Suprapubic skin (tissue), 4 donors: ENCODE data around the gene TNS1. TPM values are rescaled to one million over a fixed set of nuclear protein-coding genes. Genes with fewer than 3 reads are reported as not detected.

Experiments used
- DNase-seq, 2 donors: peaks; one replicate each; pipeline ENCODE4 v3.0.0-alpha.2; 2019; ENCODE audit warnings: low spot score in 2 of 2
- H3K27ac ChIP-seq: fragments of 200-600 bp; sonication (generic); one replicate; pipeline ENCODE4 v1.5.1; 2019
- H3K27me3 ChIP-seq: fragments of 200-600 bp; sonication (generic); one replicate; pipeline ENCODE4 v1.5.1; 2019
- H3K36me3 ChIP-seq: fragments of 200-600 bp; sonication (generic); one replicate; pipeline ENCODE4 v1.5.1; 2019
- H3K4me1 ChIP-seq: fragments of 200-600 bp; sonication (generic); one replicate; pipeline ENCODE4 v1.5.1; 2019
- H3K4me3 ChIP-seq: fragments of 200-600 bp; sonication (generic); one replicate; pipeline ENCODE4 v1.5.1; 2019; ENCODE audit warnings: mild to moderate bottlenecking
- H3K9me3 ChIP-seq: fragments of 200-600 bp; sonication (generic); one replicate; pipeline ENCODE4 v1.5.1; 2019
- EP300 ChIP-seq: sonication (generic); formaldehyde crosslinking; IDR thresholded peaks from one replicate; pipeline ENCODE4 v1.6.1; 2017; ENCODE audit warnings: antibody characterized with exemption
- POLR2A ChIP-seq, 2 donors: fragments of 450-650 bp; IDR thresholded peaks; one replicate each; pipeline ENCODE4 v1.6.1; 2017; ENCODE audit warnings: antibody characterized with exemption in 2 of 2, mild to moderate bottlenecking in 2 of 2, moderate library complexity in 2 of 2
- POLR2AphosphoS5 ChIP-seq, 3 donors: sonication (generic); formaldehyde crosslinking; IDR thresholded peaks; one replicate each; pipeline ENCODE4 v1.6.1; 2017; ENCODE audit warnings: antibody characterized with exemption in 3 of 3
- WGBS: methylation state at CpG from one replicate; pipeline ENCODE4 v1.1.5; 2018; 5-methylcytosine and 5-hydroxymethylcytosine counted together
- total RNA-seq, 4 donors: library from RNA; depleted of rRNA; stranded (reverse); fragments of >200 nt; gene quantifications; one replicate each; pipeline ENCODE4 v1.1.0, GENCODE V29; 2016
- TF ChIP-seq, protein P1 (sequence below), 2 donors: fragments of 200-600 bp in 1 of 2; fragments of 450-650 bp in 1 of 2; sonication (generic) in 1 of 2; IDR thresholded peaks; one replicate each; pipeline ENCODE4 v1.5.1; 2016 to 2019; ENCODE audit warnings: antibody characterized with exemption in 2 of 2, mild to moderate bottlenecking in 1 of 2, moderate library complexity in 1 of 2

The TNS1 gene
- total RNA-seq, 4 donors from 2014 or later: 64.1 to 145 (median 99.5) TPM

DNA sequence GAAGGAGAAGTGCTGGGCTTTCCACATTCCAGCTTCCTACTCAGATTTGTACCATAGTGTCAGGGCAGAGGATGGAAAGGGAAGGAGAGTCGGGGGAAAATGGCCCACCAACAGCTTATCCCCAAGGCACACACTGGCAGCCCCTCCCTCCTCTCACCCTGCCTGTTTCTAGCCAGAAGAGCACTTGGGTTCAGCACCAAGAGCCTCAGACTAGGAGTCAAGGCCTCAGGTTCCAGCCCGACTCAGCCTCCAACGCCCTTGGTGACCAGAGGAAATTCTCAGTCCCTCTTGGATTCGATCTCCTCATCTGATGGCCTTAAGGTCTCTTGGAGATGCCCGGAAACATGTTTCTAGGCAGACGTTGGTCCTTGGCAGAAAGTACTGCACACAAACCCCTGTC lies 53.9 kb downstream of the TNS1 start:
- H3K9me3 ChIP-seq: no peaks in the 10 kb centered on the region
- TF ChIP-seq, protein P1, sequence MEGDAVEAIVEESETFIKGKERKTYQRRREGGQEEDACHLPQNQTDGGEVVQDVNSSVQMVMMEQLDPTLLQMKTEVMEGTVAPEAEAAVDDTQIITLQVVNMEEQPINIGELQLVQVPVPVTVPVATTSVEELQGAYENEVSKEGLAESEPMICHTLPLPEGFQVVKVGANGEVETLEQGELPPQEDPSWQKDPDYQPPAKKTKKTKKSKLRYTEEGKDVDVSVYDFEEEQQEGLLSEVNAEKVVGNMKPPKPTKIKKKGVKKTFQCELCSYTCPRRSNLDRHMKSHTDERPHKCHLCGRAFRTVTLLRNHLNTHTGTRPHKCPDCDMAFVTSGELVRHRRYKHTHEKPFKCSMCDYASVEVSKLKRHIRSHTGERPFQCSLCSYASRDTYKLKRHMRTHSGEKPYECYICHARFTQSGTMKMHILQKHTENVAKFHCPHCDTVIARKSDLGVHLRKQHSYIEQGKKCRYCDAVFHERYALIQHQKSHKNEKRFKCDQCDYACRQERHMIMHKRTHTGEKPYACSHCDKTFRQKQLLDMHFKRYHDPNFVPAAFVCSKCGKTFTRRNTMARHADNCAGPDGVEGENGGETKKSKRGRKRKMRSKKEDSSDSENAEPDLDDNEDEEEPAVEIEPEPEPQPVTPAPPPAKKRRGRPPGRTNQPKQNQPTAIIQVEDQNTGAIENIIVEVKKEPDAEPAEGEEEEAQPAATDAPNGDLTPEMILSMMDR (IDR thresholded peaks at IDR 0.05): no peak
- TF ChIP-seq POLR2AphosphoS5 (IDR thresholded peaks at IDR 0.05): no peak
- TF ChIP-seq POLR2A (IDR thresholded peaks at IDR 0.05): no peak
- TF ChIP-seq EP300: no peak
- peaks cover 70% of the 10 kb centered on the region for H3K4me1 ChIP-seq
- H3K27me3 ChIP-seq: no peaks in the 10 kb centered on the region
- H3K36me3 ChIP-seq: no peaks in the 10 kb centered on the region
- DNase-seq: peak in 1 of 2 donors; percentile 37
- WGBS: 69% methylated on average over 6 of the region's 6 CpGs
- no peak overlapping the region for H3K27ac ChIP-seq
- no peak overlapping the region for H3K4me3 ChIP-seq

DNA sequence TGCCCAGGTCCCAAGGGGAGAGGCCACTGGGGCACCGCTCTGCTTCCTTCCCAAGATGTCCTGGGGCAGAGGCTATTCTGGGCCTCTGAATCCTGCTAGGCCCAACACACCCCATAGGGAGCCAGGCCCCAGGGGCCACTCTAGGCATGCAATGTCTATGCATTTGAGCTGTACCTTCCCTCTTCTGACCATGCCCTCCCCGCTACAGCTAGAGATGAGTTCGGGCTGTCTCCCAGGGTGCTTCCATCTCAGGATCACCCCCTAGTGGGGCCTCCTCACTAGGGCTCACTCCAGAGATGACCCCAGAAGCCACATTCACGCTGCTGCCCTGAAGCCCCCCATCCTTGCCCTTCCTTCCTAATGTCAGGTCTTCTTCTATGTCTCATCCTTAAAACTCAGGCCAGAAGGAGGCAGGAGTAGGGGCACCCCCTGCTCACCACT lies 54.4 kb downstream of the TNS1 start:
- peak; percentile 47 to 69 for DNase-seq
- Histone ChIP-seq H3K36me3 (no peaks in the 10 kb centered on the region), H3K27ac (no peak overlapping the region), H3K4me1 (peaks cover 71% of the 10 kb centered on the region), H3K27me3 (no peaks in the 10 kb centered on the region), H3K9me3 (no peaks in the 10 kb centered on the region), H3K4me3 (no peak overlapping the region)
- WGBS: 97% methylated on average over 4 of the region's 4 CpGs
- TF ChIP-seq POLR2AphosphoS5 (IDR thresholded peaks at IDR 0.05): no peak
- TF ChIP-seq, protein P1 (IDR thresholded peaks at IDR 0.05): no peak
- TF ChIP-seq POLR2A (IDR thresholded peaks at IDR 0.05): no peak
- no peak for TF ChIP-seq EP300

DNA sequence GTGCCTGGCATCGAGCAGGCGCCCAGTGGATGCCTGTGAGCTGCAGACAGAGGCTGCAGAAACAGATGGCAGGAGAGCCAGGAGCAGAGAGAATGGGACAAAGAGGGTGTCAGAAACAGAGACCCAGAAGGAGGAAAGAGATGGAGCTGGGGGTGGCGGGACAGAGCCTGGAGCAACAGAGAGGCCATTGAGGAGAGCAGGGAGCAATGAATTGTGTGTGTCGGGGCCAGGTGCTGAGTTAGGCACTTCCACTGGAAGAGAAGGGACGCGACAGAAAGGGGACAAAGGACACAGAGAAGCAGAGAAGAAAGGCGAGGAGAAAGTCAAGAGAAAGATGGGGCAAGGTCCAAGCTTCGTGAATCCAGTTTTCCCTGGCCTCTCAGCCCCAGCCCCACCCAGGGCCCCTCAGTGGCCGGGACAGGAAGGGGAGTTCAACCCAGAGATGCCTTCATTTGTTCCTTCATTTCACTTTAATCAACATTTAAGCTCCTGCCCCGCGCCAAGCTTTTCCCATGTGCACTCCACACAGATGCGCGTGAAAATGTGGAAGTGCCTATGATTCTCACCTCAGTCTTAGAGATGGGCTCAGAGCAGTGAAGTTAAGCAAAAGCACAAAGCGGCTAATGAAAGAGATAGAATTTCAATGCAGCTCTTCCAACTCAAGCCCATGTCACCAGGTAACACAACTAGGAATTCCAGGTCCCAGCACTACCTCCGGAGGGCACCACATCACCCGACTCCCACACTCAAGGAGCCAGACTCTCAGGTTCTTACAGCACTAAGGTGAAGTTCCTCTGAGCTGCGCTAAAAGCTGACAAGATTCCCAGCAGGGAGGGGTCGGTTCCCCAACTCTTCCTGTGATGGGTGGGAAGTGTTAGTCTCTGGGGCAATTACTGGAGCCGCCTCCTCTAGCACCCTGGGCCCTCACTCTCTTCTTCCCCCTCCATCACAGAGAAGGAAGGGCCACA lies 55.1 kb downstream of the TNS1 start:
- WGBS: 79% methylated on average over 17 of the region's 19 CpGs
- H3K27ac ChIP-seq: no peak overlapping the region

DNA sequence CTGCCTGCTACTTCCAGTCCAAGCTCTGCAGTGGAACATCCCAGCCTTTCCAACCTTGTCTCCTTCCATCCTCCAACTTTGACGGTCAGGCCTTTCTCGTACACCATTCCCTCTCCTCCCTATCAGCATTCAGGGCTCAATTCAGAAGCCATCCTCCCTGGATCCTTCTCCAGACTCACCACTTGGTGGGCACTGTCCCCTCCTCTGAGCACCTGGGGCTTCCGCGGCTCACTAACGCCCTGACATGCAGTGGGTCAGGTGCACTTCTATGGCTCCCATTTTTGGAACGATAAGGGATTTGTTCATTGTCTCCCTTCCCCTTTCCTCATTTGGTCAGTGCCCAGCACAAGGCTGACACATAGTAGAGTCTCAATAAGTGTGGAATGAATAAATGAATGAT lies 56.7 kb downstream of the TNS1 start:
- Histone ChIP-seq H3K27me3 (no peaks in the 10 kb centered on the region), H3K4me3 (no peak overlapping the region), H3K36me3 (no peaks in the 10 kb centered on the region), H3K9me3 (no peaks in the 10 kb centered on the region), H3K4me1 (peaks cover 69% of the 10 kb centered on the region), H3K27ac (no peak overlapping the region)
- peak; percentile 7 to 26 for DNase-seq
- no peak for TF ChIP-seq POLR2AphosphoS5 (IDR thresholded peaks at IDR 0.05)
- TF ChIP-seq EP300: no peak
- TF ChIP-seq, protein P1 (IDR thresholded peaks at IDR 0.05): no peak
- TF ChIP-seq POLR2A (IDR thresholded peaks at IDR 0.05): no peak
- 85% methylated on average over 6 of the region's 6 CpGs for WGBS

More for the DNA sequence above, 55.1 kb downstream of the TNS1 start:
- H3K4me3 ChIP-seq: no peak overlapping the region
- H3K36me3 ChIP-seq: no peaks in the 10 kb centered on the region
- H3K9me3 ChIP-seq: no peaks in the 10 kb centered on the region
- H3K27me3 ChIP-seq: no peaks in the 10 kb centered on the region
- TF ChIP-seq POLR2AphosphoS5 (IDR thresholded peaks at IDR 0.05): no peak
- TF ChIP-seq POLR2A (IDR thresholded peaks at IDR 0.05): no peak
- TF ChIP-seq EP300: no peak
- TF ChIP-seq, protein P1 (IDR thresholded peaks at IDR 0.05): no peak
- H3K4me1 ChIP-seq: peaks cover 71% of the 10 kb centered on the region
- DNase-seq: peak; percentile 46 to 61

DNA sequence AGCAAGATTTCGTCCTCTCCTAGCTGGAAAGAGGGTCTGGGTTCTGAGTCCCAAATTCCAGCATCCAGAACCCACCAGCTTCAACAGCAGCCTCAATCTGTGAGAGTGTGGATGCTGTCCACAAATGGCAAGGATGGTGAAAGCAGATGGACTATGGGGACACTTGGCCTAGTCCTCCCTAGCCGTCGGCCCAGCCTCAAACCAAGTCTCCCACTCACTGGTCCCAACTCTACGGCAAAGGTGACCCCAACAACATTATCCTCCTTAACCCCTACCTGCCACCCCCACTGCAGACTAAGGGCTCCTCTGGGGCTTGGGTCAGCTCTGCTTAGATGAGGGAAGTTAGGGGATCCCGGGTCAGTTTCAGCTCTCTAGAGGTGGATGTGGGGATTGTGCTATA lies 57.3 kb downstream of the TNS1 start:
- 74% methylated on average over 5 of the region's 5 CpGs for WGBS
- no peaks in the 10 kb centered on the region for H3K9me3 ChIP-seq
- H3K4me1 ChIP-seq: peaks cover 69% of the 10 kb centered on the region

More for the DNA sequence above, 57.3 kb downstream of the TNS1 start:
- peak; percentile 33 to 57 for DNase-seq
- Histone ChIP-seq H3K4me3 (no peak overlapping the region), H3K36me3 (no peaks in the 10 kb centered on the region), H3K27me3 (no peaks in the 10 kb centered on the region), H3K27ac (no peak overlapping the region)
- TF ChIP-seq EP300 (no peak), POLR2AphosphoS5 (IDR thresholded peaks at IDR 0.05) (no peak)
- TF ChIP-seq, protein P1 (IDR thresholded peaks at IDR 0.05): no peak
